ACC112 (cell line): ENCODE measurements around the gene PEA15.

Source experiments
- H2AFZ ChIP-seq: fragments of 200-600 bp; sonication (generic); one replicate; pipeline ENCODE4 v1.6.0; 2017; ENCODE audit warnings: antibody characterized with exemption, low read length; ENCODE audit not compliant: unreplicated experiment
- H3K27ac ChIP-seq: fragments of 200-600 bp; sonication (generic); 2 replicates; pipeline ENCODE4 v1.5.1; 2014; ENCODE audit warnings: low read depth, mild to moderate bottlenecking, antibody characterized with exemption, low read length, moderate library complexity
- H3K27me3 ChIP-seq: fragments of 200-600 bp; sonication (generic); 2 replicates; pipeline ENCODE4 v1.6.1; 2014; ENCODE audit warnings: mild to moderate bottlenecking, antibody characterized with exemption, low read length, moderate library complexity, mixed read lengths; ENCODE audit not compliant: insufficient read depth
- H3K36me3 ChIP-seq: fragments of 200-600 bp; sonication (generic); 2 replicates; pipeline ENCODE4 v1.6.1; 2016; ENCODE audit warnings: mild to moderate bottlenecking, antibody characterized with exemption, low read length, moderate library complexity, mixed read lengths; ENCODE audit not compliant: insufficient read depth
- H3K4me1 ChIP-seq: fragments of 200-600 bp; sonication (generic); one replicate; pipeline ENCODE4 v1.6.1; 2016; ENCODE audit warnings: low read length, mixed read lengths; ENCODE audit not compliant: insufficient read depth, unreplicated experiment, control insufficient read depth
- H3K4me3 ChIP-seq: fragments of 200-600 bp; sonication (generic); 2 replicates; pipeline ENCODE4 v1.5.1; 2014; ENCODE audit warnings: mild to moderate bottlenecking, low read depth, low read length
- H3K79me2 ChIP-seq: fragments of 200-600 bp; sonication (generic); one replicate; pipeline ENCODE4 v1.6.0; 2016; ENCODE audit warnings: low read length; ENCODE audit not compliant: control insufficient read depth, unreplicated experiment, insufficient read depth

Gene PEA15

DNA sequence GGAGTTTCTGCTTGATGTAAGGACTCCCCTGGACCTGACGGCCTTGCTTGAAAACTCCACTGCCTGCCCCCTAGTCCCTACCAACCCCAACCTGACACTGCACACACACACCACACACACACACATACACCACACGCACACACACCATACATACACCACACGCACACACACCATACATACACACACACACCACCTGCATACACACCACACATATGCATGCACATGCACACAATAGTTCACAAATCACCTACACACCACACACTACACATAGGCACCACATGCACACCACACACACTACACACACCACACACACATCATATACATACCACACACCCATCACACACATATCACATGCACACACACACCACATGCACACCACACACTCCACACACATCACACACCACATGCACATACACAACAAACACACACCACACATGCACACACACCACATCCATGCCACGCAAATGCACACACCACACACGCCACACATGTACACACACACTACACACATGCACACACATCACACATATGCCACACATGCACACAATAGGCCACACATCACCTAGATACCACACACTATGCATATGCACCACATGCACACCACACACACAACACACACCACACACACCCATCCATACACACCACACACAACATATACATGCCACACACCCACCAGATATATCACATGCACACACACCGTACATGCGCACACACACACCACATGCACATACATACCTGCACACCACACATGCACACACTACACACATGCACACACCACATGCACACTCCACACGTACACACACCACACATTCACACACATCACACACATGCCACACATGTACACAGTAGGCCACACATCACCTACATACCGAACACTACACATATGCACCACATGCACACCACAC lies 11.1 kb upstream of the PEA15 start:
- H3K4me3 ChIP-seq, result no peak overlapping the region
- no peaks in the 10 kb centered on the region for H3K4me1 ChIP-seq
- 0 out of 2 replicates have a peak, but pooled peaks cover 2% of the 10 kb centered on the region for H3K27me3 ChIP-seq
- H2AFZ ChIP-seq, result no peak overlapping the region
- no peaks in the 10 kb centered on the region for H3K36me3 ChIP-seq
- H3K79me2 ChIP-seq, result no peaks in the 10 kb centered on the region
- H3K27ac ChIP-seq, result no peak overlapping the region

GRCh38 chr1:160194737-160195059 lies 10.5 kb upstream of the PEA15 start:
- Histone ChIP-seq H3K36me3 (no peaks in the 10 kb centered on the region), H3K27ac (no peak overlapping the region), H3K27me3 (0 out of 2 replicates have a peak, but pooled peaks cover 2% of the 10 kb centered on the region), H3K4me3 (no peak overlapping the region), H3K4me1 (no peaks in the 10 kb centered on the region), H3K79me2 (no peaks in the 10 kb centered on the region), H2AFZ (no peak overlapping the region)

DNA sequence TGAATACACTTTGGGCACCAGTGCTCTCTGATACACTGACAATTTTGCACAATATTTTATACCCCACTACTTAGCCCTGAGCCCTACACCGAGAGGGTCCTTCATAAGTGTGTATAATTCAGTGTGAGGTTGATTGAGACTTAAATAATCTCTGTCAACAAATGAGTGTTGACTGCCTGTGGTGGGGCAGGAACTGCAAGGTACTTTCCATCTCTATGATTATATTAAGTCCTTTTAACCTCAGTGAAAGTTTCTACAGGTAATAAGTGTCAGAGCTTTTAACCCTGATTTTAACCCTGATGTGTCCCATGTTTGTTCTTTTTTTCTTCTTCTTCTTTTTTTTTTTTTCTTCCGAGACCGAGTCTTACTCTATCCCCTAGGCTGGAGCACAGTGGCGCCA lies 9.0 kb upstream of the PEA15 start:
- Histone ChIP-seq H3K27ac (no peak overlapping the region), H3K79me2 (no peaks in the 10 kb centered on the region), H3K4me3 (no peak overlapping the region), H2AFZ (no peak overlapping the region), H3K36me3 (no peaks in the 10 kb centered on the region), H3K4me1 (no peaks in the 10 kb centered on the region), H3K27me3 (0 out of 2 replicates have a peak, but pooled peaks cover 2% of the 10 kb centered on the region)

- Histone ChIP-seq H3K4me3 (no peak overlapping the region), H3K27ac (no peak overlapping the region), H3K36me3 (no peaks in the 10 kb centered on the region), H3K27me3 (0 out of 2 replicates have a peak, but pooled peaks cover 2% of the 10 kb centered on the region), H2AFZ (no peak overlapping the region), H3K79me2 (no peaks in the 10 kb centered on the region), H3K4me1 (no peaks in the 10 kb centered on the region)
These were observed 8.0 kb upstream of the PEA15 start for GRCh38 chr1:160197231-160197630.

DNA sequence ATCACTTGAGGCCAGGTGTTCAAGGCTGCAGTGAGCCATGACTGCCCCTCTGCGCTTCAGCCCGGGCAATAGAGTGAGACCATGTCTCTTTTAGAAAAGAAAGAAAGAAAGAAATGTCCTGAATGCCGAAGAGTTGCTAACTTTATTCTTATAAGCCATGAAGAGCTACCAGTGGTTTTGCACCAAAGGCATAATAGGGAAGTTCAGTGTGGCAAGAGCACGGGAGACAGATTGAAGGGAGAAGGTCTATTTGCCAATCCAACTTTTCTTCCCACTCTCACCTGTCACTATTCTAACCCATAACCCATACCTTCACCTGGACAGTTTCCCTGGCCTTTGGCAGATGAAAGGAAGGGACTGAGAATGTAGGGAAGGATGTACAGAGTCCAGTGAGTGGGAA lies 4.4 kb upstream of the PEA15 start:
- H2AFZ ChIP-seq, result no peak overlapping the region
- no peak overlapping the region for H3K27ac ChIP-seq
- H3K36me3 ChIP-seq, result no peaks in the 10 kb centered on the region
- H3K4me1 ChIP-seq, result peaks cover 7% of the 10 kb centered on the region
- H3K27me3 ChIP-seq, result 0 out of 2 replicates have a peak, but pooled peaks cover under 1% of the 10 kb centered on the region
- no peak overlapping the region for H3K4me3 ChIP-seq
- H3K79me2 ChIP-seq, result peaks cover 6% of the 10 kb centered on the region

GRCh38 chr1:160204526-160205241 lies 500 bp upstream of the PEA15 start:
- Histone ChIP-seq H3K27me3 (no peaks in the 10 kb centered on the region), H2AFZ (peak overlapping the region; percentile 83), H3K36me3 (peaks cover 5% of the 10 kb centered on the region; the same call in 1 of the 2 replicates), H3K27ac (no peak overlapping the region; the same call in 1 of the 2 replicates), H3K4me1 (peaks cover 39% of the 10 kb centered on the region), H3K79me2 (peaks cover 43% of the 10 kb centered on the region), H3K4me3 (peak overlapping the region; percentile 92)

DNA sequence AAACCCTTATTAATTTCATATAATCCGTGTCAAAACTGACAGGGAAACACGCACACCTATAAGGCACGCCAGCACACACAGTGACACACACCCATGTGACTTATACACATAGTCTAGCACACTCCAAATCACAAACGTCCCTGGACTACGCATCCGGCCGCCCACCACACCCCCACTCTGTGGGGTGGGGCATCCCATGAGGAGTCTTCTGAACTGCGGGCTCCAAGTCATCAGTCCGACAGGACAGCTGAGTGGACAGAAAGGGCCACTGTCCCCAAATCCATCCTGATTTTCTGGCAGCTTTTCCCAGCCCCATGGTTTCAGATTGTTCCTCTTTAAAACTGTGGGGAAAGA lies 829 bp downstream of the PEA15 start:
- Histone ChIP-seq H3K36me3 (peaks cover 5% of the 10 kb centered on the region; the same call in 1 of the 2 replicates), H2AFZ (peak overlapping the region; percentile 70), H3K27ac (peak overlapping the region; percentile 98), H3K27me3 (no peaks in the 10 kb centered on the region), H3K79me2 (peaks cover 56% of the 10 kb centered on the region), H3K4me1 (peaks cover 49% of the 10 kb centered on the region), H3K4me3 (peak overlapping the region; percentile 92)

DNA sequence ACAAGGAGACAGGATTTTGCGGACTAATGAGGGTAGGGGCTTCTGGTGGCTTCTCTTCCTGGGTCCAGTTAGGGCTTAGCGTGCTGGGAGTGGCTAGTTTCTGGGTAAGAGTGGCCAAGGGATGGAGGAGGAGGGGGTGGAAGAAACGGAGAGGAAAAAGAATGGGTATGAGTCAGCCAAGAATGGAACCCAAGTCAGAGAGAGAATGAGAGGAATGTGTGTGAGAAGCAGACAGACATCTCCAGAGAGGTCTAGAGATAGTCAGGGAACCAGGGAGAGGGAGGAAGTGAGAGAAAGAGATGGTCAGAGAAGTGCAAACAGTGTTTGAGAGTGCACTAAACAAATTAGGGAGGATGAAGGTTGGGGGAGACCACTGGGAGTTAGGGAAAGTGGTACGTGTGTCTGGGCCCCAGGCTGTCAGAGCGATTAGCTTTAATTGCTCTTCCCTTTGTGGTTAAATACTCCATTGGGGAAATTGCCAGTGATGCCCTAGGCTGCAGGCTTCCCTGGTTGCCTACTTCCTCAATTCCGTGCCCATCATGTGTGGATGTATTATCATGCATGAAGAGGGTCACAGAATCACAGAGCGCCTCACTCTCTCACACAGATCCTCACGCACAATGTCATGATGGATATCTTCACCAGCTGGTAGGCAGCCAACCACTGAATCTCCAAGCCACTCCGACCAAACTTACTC lies 1.4 kb downstream of the PEA15 start:
- Histone ChIP-seq H3K4me1 (peaks cover 49% of the 10 kb centered on the region), H3K4me3 (peak overlapping the region; percentile 92), H3K36me3 (peaks cover 5% of the 10 kb centered on the region; the same call in 1 of the 2 replicates), H3K27ac (peak overlapping the region; percentile 98), H2AFZ (no peak overlapping the region), H3K79me2 (peaks cover 61% of the 10 kb centered on the region), H3K27me3 (no peaks in the 10 kb centered on the region)

DNA sequence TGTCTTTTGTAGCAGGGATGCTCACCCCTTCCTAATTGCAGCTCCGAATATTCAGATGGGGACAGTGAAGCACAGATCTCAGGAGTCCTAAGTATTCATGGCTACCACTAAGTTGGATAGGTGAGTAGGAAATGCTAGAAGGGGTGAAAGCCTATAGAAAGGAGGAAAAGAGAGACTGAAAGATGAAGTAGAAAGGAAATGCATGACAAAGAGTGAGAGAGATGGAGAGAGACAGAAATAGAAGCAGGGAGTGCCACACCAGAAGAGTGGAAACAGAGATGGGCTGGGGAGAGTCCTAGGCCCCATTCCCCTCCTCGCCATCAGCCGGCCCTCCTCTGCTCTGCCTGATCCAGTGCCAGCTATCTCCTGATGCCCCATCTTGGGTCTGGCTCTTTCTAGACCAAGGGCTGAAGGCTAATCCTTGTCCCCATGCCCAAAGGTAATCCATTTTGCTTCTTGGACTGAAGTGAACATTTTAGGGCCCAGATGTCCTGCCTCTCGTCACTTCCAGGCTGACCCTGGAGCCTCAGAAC lies 2.0 kb downstream of the PEA15 start:
- Histone ChIP-seq H3K36me3 (peaks cover 5% of the 10 kb centered on the region; the same call in 1 of the 2 replicates), H3K27me3 (no peaks in the 10 kb centered on the region), H3K4me3 (peak overlapping the region; percentile 92), H3K4me1 (peaks cover 49% of the 10 kb centered on the region), H3K27ac (peak overlapping the region; percentile 98), H2AFZ (no peak overlapping the region), H3K79me2 (peaks cover 61% of the 10 kb centered on the region)
